ENCODE measurements around the gene VPS13A.

GRCh38 chr9:77424993-77425392 is 247.7 kb downstream of the VPS13A start:
- no peak for TF ChIP-seq ZNF274 (IDR thresholded peaks at IDR 0.05; ENCODE audit: low read depth, low read length)
- TF ChIP-seq SUZ12 (IDR thresholded peaks at IDR 0.05; ENCODE audit: extremely low read depth, insufficient read depth, insufficient read length) = no peak
- TF ChIP-seq YY1 (IDR thresholded peaks at IDR 0.05; ENCODE audit: insufficient read depth, insufficient read length) = no peak

Data from NT2/D1 (cell line).